NCI-H774 (cell line): ENCODE results near the gene TNPO2.

Source experiments
- DNase-seq: peaks from one replicate; lab custom pipeline; 2025; lab: John Stamatoyannopoulos, UW

TNPO2 gene

GRCh38 chr19:12675399-12675798 lies 48.3 kb downstream of the TNPO2 start:
- DNase-seq: no peak

DNA sequence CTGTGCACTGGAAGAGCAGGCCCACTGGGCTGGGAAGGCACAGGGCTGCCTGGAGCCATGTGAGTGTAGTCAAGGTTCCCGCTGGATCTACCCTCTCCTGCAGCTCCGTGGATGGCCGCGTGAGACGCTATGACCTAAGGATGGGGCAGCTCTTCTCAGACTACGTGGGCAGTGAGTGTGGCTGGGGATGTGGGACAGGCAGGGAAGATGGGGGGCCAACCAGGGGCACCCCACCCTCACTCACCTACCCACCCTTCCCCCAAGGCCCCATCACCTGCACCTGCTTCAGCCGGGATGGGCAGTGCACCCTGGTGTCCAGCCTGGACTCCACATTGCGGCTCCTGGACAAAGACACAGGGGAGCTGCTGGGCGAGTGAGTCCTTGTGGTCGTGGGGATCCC lies 51.0 kb downstream of the TNPO2 start:
- no peak for DNase-seq

GRCh38 chr19:12670159-12670928 lies 53.4 kb downstream of the TNPO2 start:
- DNase-seq: no peak

- peak; percentile 61 for DNase-seq
Measured at GRCh38 chr19:12669270-12670158, 54.2 kb downstream of the TNPO2 start.

DNA sequence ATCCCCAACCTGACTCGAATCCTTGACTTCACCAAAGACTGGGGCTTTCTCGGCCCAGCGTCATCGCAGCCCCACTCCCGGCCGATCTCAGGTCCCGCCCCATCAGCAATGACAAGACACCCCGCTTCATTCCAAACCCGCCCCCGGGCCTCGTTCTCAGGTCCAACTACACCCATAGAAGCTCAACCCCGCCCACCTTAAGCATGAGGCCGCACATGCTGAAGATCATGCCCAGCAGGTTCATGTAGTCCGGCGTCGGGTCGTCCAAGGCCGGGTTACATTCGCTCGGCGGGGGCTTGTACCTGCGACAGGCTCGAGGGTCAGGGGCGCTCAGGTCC lies 54.8 kb downstream of the TNPO2 start:
- no peak for DNase-seq

- no peak for DNase-seq
Measured at GRCh38 chr19:12668346-12668745, 55.4 kb downstream of the TNPO2 start.

DNA sequence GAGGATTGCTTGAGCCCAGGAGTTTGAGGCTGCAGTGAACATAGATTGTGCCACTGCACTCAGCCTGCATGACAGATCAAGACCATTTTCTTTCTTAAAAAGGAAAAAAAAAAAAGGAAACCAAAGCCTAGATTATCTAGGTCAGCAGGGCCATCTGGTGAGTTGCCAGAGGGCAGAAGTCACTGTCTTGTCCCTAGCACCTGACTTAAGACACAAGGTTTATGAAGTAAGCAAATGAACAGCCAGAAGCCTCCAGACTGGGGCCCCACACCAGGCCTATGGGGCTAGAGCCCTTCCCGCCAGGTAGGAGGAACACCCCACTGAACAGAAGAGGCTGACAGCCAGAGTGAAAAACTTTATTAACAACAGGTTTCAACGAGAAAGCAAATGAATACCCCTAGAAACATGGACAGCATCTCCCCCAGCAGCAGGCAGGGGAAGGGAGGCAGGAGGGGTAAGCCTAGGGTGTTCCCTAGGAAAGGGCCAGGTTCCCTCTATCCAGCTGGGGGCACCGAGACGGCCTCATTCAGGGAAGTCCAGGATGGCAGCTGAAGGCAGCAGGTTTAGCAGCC lies 55.9 kb downstream of the TNPO2 start:
- DNase-seq: no peak

GRCh38 chr19:12666265-12667048 lies 57.3 kb downstream of the TNPO2 start, which contains the start of the genes MAN2B1 and WDR83:
MAN2B1 (minus strand) TSS chr19:12666742; CDS start chr19:12666701, 41 bp downstream.
WDR83 (plus strand) TSS chr19:12666807; CDS start chr19:12669791, 2,984 bp downstream.
- peak; percentile 68 for DNase-seq

DNA sequence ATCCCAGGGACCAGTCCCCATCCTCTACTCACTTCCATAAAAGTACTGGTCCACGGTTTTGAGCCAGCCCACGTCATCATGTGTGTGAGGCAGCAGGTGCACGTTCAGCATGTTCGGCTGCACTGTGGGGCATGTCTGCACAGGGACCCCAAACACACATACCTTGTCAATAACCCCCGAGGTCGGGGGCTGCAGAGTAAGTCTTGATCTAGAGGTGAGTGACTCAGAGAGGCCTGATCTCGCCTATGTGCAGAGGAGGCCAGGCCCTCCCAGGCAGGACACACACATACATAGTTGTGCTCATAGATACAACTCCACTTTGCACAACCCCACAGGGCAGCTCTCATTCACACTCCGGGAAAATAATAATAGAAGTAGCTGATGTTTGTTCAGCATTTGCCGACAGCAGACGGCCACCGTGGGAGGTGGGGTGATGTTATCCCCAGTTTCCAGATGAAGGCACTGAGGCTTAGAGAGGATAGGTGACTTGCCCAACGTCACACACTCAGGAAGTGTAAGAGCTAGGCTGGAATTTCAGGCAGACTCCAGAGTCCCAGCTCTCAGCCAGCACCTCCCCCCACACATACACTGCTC lies 58.0 kb downstream of the TNPO2 start:
- DNase-seq: no peak

DNA sequence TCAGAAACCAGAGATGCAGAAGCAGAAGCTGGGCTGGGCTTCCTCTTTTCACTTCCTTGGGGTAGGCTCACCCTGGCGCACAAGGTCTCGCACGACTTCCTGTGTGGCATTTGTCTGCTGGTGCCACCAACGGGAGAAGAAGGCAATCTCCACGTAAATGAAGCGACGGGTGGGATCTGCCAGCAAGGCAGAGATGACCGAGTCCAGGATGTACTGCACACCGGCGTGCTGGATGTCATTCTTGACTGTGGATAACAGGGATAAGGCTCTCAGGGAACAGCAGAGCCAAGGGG lies 58.5 kb downstream of the TNPO2 start:
- DNase-seq: no peak

- DNase-seq: no peak
Measured at GRCh38 chr19:12664406-12665280, 59.1 kb downstream of the TNPO2 start.

- no peak for DNase-seq
Measured at GRCh38 chr19:12660980-12661379, 62.8 kb downstream of the TNPO2 start.

DNA sequence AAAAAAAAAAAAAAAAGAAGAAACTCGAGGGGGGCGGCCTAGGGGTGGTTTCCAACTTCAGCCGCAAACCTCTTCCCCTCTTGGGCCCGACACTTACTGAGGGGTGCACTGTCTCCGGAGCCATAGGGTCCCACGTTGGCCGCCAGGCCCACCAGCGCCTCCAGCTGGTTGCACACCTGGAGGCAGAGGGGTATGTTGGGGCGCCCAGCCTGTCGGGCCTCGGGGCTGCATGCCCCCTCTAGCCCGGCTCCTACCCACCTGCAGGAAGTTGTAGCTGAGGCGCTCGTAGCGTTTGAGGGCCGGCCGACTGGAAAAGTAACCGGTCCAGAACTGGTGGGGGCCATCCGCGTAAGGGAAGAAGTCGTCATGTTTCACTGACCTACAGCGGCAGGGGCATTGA lies 65.8 kb downstream of the TNPO2 start:
- DNase-seq: no peak

DNA sequence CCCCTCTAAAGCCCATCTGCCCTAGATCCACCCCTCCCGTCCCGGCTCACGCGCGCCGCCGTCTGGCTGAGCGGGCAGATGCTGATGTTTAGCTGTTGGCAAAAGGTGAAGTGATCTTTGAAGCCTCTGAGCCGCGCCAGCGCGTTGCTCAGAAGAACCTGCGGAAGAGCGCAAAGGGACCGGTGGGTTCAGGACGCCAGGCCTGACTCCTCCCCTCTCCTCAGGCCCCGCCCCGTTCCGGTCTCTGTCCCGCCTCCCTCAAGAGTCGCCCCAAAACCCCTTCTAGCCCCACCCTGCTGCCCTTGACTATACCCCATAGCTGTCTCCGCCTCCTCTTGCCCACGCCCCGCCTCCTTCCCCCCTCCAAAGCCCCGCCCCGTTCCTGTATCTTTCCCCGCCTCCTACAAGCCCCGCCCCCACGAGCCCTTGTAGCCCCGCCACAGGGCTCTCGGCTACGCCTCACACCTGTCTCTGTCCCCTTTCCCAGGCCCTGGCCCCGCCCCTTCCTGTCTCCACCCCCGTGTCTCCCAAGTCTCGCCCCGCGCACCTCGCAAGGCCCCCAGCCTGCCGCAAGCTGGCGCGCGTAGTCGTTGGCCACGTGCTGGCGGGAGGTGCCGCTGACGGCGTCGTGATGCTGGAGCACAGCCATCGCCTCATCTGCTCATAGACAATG lies 66.7 kb downstream of the TNPO2 start:
- no peak for DNase-seq

DNA sequence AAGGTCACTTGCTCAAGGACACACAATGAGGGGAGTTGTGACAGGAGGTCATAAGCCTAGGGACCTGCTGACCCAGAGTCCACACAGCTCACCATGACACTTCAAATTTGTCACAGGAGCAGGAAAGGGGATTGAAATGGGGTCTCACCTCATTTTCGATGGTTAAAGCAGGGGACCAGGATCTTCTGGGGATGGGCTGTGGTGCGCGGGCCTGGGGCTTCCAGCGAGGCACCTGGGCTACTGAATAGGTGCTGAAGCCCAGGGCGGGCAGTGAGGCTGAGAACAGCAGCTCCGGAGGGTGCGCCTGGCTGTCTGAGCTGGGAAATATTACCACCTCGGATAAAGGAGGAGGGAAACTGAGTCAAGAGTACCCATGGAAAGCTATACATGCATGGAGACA lies 68.2 kb downstream of the TNPO2 start:
- no peak for DNase-seq

DNA sequence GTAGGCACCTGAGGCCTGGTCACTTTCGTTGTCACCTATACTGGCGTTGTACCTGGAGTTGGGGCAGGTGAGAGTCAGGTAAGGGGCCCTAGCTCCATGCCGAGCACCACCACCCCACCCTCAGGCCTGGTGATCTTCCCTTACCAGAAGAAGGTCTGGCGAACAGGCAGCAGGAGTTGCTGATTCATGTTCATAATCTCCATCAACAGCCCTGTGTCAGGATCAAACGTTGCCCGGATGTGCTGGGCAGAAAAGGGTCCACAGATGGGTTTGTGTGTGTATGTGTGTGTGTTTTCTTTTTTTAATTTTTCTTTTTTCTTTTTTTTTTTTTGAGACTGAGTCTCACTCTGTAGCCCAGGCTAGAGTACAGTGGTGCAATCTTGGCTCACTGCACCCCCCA lies 71.5 kb downstream of the TNPO2 start:
- no peak for DNase-seq

DNA sequence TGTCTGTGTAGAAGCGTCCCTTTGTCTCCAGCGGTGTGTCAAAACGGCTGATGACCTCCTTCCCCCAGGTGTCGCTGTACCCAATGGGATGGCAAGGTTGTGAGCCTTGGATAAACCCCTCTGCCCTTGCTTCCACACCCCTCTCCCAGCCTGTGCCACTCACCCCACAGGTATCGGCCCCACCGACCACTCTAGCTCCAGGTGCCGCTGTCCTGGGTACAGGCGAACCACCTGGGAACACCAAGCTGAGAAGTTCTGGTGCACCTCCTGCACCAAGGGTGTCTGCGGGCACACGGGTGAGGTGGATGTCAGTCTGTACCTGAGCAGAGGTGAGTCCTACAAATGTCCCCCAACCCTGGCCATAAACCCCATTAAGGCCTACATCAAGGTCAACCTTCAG lies 73.8 kb downstream of the TNPO2 start:
- no peak for DNase-seq
